Panc1 (cell line): ENCODE results near the gene ESYT2. TPM values are rescaled to one million over a fixed set of nuclear protein-coding genes. Genes with fewer than 3 reads are reported as not detected.

Experiments
- ATAC-seq: fragments of 200-7000 bp; cut with Tn5 transposase; 2 replicates; pipeline ENCODE4 v1.9.1; 2020; ENCODE audit warnings: mild to moderate bottlenecking, moderate library complexity
- BruUV-seq: library from RNA; stranded (reverse); fragments of 400-500 nt; replicated peaks from 2 replicates; lab custom pipeline; 2021; lab: Mats Ljungman, UMichigan
- CTCF ChIA-PET: fragments of 300-600 bp; sonication (Branson Sonifier 250); formaldehyde crosslinking; loops from one replicate; lab custom pipeline; 2022; ENCODE audit warnings: antibody characterized with exemption; lab: Charles Lee
- POLR2A ChIA-PET: fragments of 300-600 bp; sonication (Branson Sonifier 250); formaldehyde crosslinking; loops from one replicate; lab custom pipeline; 2022; ENCODE audit warnings: antibody characterized with exemption; lab: Charles Lee
- DNase-seq: peaks from one replicate; pipeline ENCODE4 v3.0.0-alpha.2; 2010; ENCODE audit warnings: low read depth, low spot score
- H3K27ac ChIP-seq: 2 replicates; pipeline ENCODE4 v1.5.1; 2011; ENCODE audit warnings: mild to moderate bottlenecking, low read length, inconsistent platforms
- H3K27me3 ChIP-seq: fragments of 200-500 bp; sonication (Bioruptor generic); 2 replicates; pipeline ENCODE4 v1.6.0; 2014; ENCODE audit warnings: low read length, inconsistent platforms; ENCODE audit not compliant: control insufficient read depth, insufficient read depth
- H3K36me3 ChIP-seq: fragments of 200-500 bp; sonication (Bioruptor generic); 2 replicates; pipeline ENCODE4 v1.5.1; 2014; ENCODE audit warnings: inconsistent platforms, mild to moderate bottlenecking, low read length, moderate library complexity; ENCODE audit not compliant: control insufficient read depth, insufficient read depth
- H3K4me1 ChIP-seq: 2 replicates; pipeline ENCODE4 v1.5.1; 2011; ENCODE audit warnings: inconsistent platforms, mild to moderate bottlenecking, low read length, moderate library complexity; ENCODE audit not compliant: control insufficient read depth, insufficient read depth
- H3K4me3 ChIP-seq, 2 experiments: 2 replicates each; pipeline ENCODE4 v1.5.1; 2011 to 2012; ENCODE audit warnings: low read depth in 2 of 2, low read length in 2 of 2, mild to moderate bottlenecking in 2 of 2, inconsistent platforms in 1 of 2, moderate library complexity in 1 of 2
- H3K9me3 ChIP-seq: fragments of 200-500 bp; sonication (Bioruptor generic); 2 replicates; pipeline ENCODE4 v1.5.1; 2014; ENCODE audit warnings: low read depth, mild to moderate bottlenecking, inconsistent platforms, low read length, moderate library complexity; ENCODE audit not compliant: control insufficient read depth, insufficient read depth
- CTCF ChIP-seq: fragments of 450-650 bp; IDR thresholded peaks from 2 replicates; pipeline ENCODE4 v1.5.1; 2017; ENCODE audit warnings: mild to moderate bottlenecking
- POLR2AphosphoS5 ChIP-seq: IDR thresholded peaks from 2 replicates; pipeline ENCODE4 v1.6.1; 2012; ENCODE audit warnings: mild to moderate bottlenecking, low read depth, low read length, moderate library complexity
- REST ChIP-seq, 2 experiments: IDR thresholded peaks; 2 replicates each; pipeline ENCODE4 v1.6.1; 2011 to 2012; ENCODE audit warnings: low read depth in 2 of 2, control low read depth in 1 of 2, low read length in 1 of 2, mild to moderate bottlenecking in 1 of 2, moderate library complexity in 1 of 2; ENCODE audit not compliant: insufficient read depth in 1 of 2
- SIN3A ChIP-seq: IDR thresholded peaks from 2 replicates; pipeline ENCODE4 v1.6.1; 2012; ENCODE audit warnings: low read depth, mild to moderate bottlenecking, low read length, moderate library complexity, borderline replicate concordance; ENCODE audit not compliant: insufficient read depth
- TCF7L2 ChIP-seq: IDR thresholded peaks from 2 replicates; pipeline ENCODE4 v1.6.1; 2011; ENCODE audit warnings: mild to moderate bottlenecking, low read depth, low read length, inconsistent platforms
- in situ Hi-C: cut with HindIII; loops from 2 replicates; pipeline ENCODE4 v1.10.0; 2016; ENCODE audit warnings: low sequenced_read_pairs, low pct_unique_long_range_greater_than_20kb
- intact Hi-C: fragments of 100-400 bp; cut with micrococcal nuclease; formaldehyde crosslinking; loops from one replicate; pipeline ENCODE4 v1.10.0; 2022; ENCODE audit not compliant: unreplicated experiment
- total RNA-seq: library from RNA; stranded (reverse); gene quantifications from one replicate; pipeline ENCODE4 v1.2.1, GENCODE V29; 2021; ENCODE audit not compliant: unreplicated experiment

ESYT2 gene
- total RNA-seq, 1 experiment from 2014 or later = 92.7 TPM

- no peaks in the 10 kb centered on the region for H3K27me3 ChIP-seq
- CTCF ChIA-PET = no interaction called here
- peaks cover 62% of the 10 kb centered on the region for H3K4me1 ChIP-seq
- POLR2A ChIA-PET = no interaction called here
- H3K36me3 ChIP-seq = no peaks in the 10 kb centered on the region; the same call in 1 of the 2 replicates
- no TSS peak for BruUV-seq
- in situ Hi-C loops = no loop called here
- DNase-seq (no peak), ATAC-seq (no peak)
- intact Hi-C loops = no loop called here
- H3K4me3 ChIP-seq = no peak overlapping the region
- TF ChIP-seq REST (IDR thresholded peaks at IDR 0.05; ENCODE audit: insufficient read depth in 1 of 2, low read depth in 2 of 2, low read length in 1 of 2) (no peak), TCF7L2 (no peak), POLR2AphosphoS5 (no peak), CTCF (no peak), SIN3A (no peak)
- H3K27ac ChIP-seq = peak overlapping the region; percentile 79
- no peaks in the 10 kb centered on the region for H3K9me3 ChIP-seq
These were observed 5.3 kb downstream of the ESYT2 start for GRCh38 chr7:158824028-158824427.

- ChIA-PET POLR2A (no interaction called here), CTCF (no interaction called here)
- Histone ChIP-seq H3K4me1 (peaks cover 78% of the 10 kb centered on the region), H3K27me3 (no peaks in the 10 kb centered on the region), H3K4me3 (peak overlapping the region; percentile 24 to 56), H3K36me3 (no peaks in the 10 kb centered on the region), H3K9me3 (no peaks in the 10 kb centered on the region), H3K27ac (peak overlapping the region; percentile 99)
- intact Hi-C loops (no loop called here), in situ Hi-C loops (no loop called here)
- TF ChIP-seq TCF7L2 (no peak), SIN3A (no peak), REST (IDR thresholded peaks at IDR 0.05; ENCODE audit: insufficient read depth in 1 of 2, low read depth in 2 of 2, low read length in 1 of 2) (no peak), CTCF (no peak), POLR2AphosphoS5 (no peak)
- no TSS peak for BruUV-seq
- DNase-seq (peak; percentile 77), ATAC-seq (peak; percentile 54)
These were observed 7.9 kb downstream of the ESYT2 start for GRCh38 chr7:158821171-158822031.
